HTR-8/SVneo (cell line): ENCODE results near the gene CLDN5.
A peak's percentile ranks its signal among the peaks of the same experiment; 100 is the strongest.

ENCODE experiments used
- DNase-seq: peaks from one replicate; pipeline ENCODE4 v3.0.0; 2011; ENCODE audit warnings: low spot score, mixed read lengths; ENCODE audit not compliant: insufficient read length
- FAIRE-seq: peaks from 2 replicates; lab custom pipeline; 2011; peaks lifted over from hg19 to GRCh38; lab: Jason Lieb, UNC

The CLDN5 gene

DNA sequence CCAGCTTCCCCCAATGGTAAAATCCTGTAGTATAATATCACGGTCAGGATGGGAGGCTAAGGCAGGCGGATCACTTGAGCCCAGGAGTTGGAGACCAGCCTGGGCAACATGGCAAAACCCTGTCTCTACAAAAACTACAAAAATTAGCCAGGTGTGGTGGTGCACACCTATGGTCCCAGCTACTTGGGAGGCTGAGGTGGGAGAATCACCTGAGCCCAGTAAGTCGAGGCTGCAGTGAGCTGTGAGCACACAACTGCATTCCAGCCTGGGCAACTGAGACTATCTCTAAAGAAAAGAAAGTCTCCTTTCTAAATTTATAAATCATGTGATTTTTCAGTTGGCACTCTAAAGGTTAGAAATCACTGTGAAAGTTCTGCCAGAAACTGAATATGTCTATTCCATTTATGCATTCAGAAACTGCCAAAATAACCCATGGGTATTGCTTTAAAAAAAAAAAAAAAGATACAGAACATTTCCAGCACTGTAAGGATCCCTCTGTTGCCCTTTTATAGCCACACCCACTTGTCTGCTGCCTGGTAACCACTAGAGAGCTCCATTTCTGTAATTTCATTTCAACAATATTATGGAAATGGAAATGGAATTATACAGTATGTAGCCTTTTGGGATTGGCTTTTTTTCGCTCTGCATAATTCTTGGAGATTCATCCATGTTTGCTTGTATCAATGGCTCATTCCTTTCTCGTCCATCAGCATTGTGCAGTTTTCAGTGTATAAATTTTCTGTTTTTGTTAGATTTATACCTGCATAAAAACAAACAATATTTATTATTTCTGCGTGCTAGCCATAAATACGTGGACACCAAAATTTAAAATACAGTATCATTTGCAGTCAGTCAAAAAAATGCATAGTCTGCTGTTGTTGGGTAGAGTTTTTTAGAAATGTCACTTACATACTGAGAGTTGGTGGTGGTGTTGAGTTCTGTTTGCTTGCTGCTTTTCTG, 35.0 kb downstream of the CLDN5 start:
- DNase-seq (no peak), FAIRE-seq (no peak)

- FAIRE-seq: no peak
- DNase-seq: no peak
These were observed 35.9 kb downstream of the CLDN5 start for GRCh38 chr22:19488285-19488684.

GRCh38 chr22:19483481-19484244, 40.5 kb downstream of the CLDN5 start:
- FAIRE-seq: no peak
- no peak for DNase-seq

GRCh38 chr22:19482297-19482696, 41.9 kb downstream of the CLDN5 start:
- DNase-seq: no peak
- FAIRE-seq: no peak

DNA sequence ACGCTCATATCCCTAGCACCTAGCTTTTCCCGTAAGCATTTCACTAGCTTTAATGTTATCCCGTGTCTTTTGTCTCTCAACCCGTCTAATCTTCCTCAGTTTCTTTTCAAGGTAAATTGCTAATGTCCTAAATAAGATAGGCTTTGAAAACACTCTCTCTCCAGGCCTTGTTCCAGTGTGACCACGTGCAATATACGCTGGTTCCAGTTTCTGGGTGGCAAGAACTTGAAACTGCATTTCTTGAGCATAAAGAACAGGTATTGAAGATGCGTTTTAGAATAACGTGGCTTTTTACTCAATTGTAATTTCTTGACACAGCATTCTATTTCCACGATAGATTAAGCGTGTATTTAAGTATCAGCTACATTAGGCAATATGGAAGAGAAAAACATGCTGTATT, 43.4 kb downstream of the CLDN5 start:
- FAIRE-seq: no peak
- DNase-seq: no peak

GRCh38 chr22:19480173-19480568, 44.0 kb downstream of the CLDN5 start:
- no peak for FAIRE-seq
- no peak for DNase-seq

GRCh38 chr22:19479355-19480172, 44.6 kb downstream of the CLDN5 start, which contains the start of gene CDC45:
Gene CDC45, plus strand, starts transcription at chr22:19479920. Its CDS starts 49 bp downstream, at chr22:19479969.
- DNase-seq (peak; percentile 93), FAIRE-seq (peak; percentile 20)

DNA sequence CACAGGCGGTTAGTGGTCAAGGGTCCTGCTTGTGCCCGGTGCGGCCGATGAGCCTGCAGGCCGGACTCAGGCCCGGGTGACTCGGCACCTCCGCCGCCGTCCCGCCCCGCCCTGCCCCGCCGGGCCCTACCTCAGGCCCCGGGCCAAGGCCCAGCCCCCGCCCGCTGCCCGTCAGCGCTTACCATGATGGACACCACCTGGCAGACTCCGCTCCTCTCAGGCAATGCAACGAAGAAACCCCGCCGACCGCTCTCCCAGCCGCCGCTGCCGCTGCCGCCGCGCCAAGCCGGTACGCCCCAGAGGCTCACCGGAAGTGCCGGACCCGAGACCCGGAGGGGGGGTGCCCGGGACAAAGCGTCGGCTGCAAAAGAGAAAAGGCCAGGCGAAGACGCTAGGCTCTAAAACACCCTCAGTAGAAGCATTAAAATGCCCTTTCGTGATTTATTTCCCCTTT, 45.3 kb downstream of the CLDN5 start, which contains the start of gene UFD1:
Gene UFD1 (minus strand): TSS at position 293 of the 454 bp plus-strand sequence. CDS start 108 bp downstream, at position 185.
- FAIRE-seq (no peak), DNase-seq (peak; percentile 72)

- FAIRE-seq: no peak
- DNase-seq: no peak
These were observed 45.9 kb downstream of the CLDN5 start for GRCh38 chr22:19478045-19478900.

GRCh38 chr22:19477321-19478044, 46.7 kb downstream of the CLDN5 start:
- FAIRE-seq: no peak
- no peak for DNase-seq

GRCh38 chr22:19476023-19476422, 48.2 kb downstream of the CLDN5 start:
- FAIRE-seq: no peak

GRCh38 chr22:19473578-19473977, 50.6 kb downstream of the CLDN5 start:
- DNase-seq (no peak), FAIRE-seq (no peak)

More at GRCh38 chr22:19476023-19476422, 48.2 kb downstream of the CLDN5 start:
- no peak for DNase-seq
